HEK293 (cell line): Measurements from ENCODE around the gene MRPS5.

Experiments
- SCRT2 ChIP-seq: fragments of 450-650 bp; formaldehyde crosslinking; IDR thresholded peaks from 2 replicates; pipeline ENCODE4 v1.5.1; 2016; ENCODE audit warnings: missing biosample characterization, missing genetic modification characterization
- SP3 ChIP-seq: fragments of 450-650 bp; formaldehyde crosslinking; IDR thresholded peaks from 2 replicates; pipeline ENCODE4 v1.5.1; 2016; ENCODE audit warnings: missing biosample characterization, missing genetic modification characterization
- ZNF138 ChIP-seq: fragments of 450-650 bp; formaldehyde crosslinking; IDR thresholded peaks from 2 replicates; pipeline ENCODE4 v1.5.1; 2016; ENCODE audit warnings: missing biosample characterization, missing genetic modification characterization, borderline replicate concordance
- ZNF174 ChIP-seq: fragments of 450-650 bp; formaldehyde crosslinking; IDR thresholded peaks from 2 replicates; pipeline ENCODE4 v1.5.0; 2017; ENCODE audit warnings: missing biosample characterization, mild to moderate bottlenecking, missing genetic modification characterization
- ZNF23 ChIP-seq: fragments of 450-650 bp; formaldehyde crosslinking; IDR thresholded peaks from 2 replicates; pipeline ENCODE4 v1.5.1; 2016; ENCODE audit warnings: missing biosample characterization, missing genetic modification characterization, borderline replicate concordance
- ZNF239 ChIP-seq: fragments of 450-650 bp; formaldehyde crosslinking; IDR thresholded peaks from 2 replicates; pipeline ENCODE4 v1.5.1; 2016; ENCODE audit warnings: missing biosample characterization, missing genetic modification characterization
- ZNF366 ChIP-seq: fragments of 450-650 bp; formaldehyde crosslinking; conservative IDR thresholded peaks from 2 replicates; pipeline ENCODE4 v1.5.1; 2016; ENCODE audit warnings: missing biosample characterization, missing genetic modification characterization
- ZNF585B ChIP-seq: fragments of 450-650 bp; formaldehyde crosslinking; IDR thresholded peaks from 2 replicates; pipeline ENCODE4 v1.5.1; 2016; ENCODE audit warnings: missing biosample characterization, missing genetic modification characterization
- ZNF624 ChIP-seq: fragments of 450-650 bp; formaldehyde crosslinking; IDR thresholded peaks from 2 replicates; pipeline ENCODE4 v1.5.1; 2017; ENCODE audit warnings: missing biosample characterization, missing genetic modification characterization
- ZNF76 ChIP-seq: fragments of 450-650 bp; formaldehyde crosslinking; IDR thresholded peaks from 2 replicates; pipeline ENCODE4; 2016; ENCODE audit warnings: low read depth, missing biosample characterization, missing genetic modification characterization, borderline replicate concordance
- TF ChIP-seq, protein P1 (sequence below): fragments of 450-650 bp; formaldehyde crosslinking; optimal IDR thresholded peaks from 2 replicates; pipeline ENCODE3; 2016; ENCODE audit warnings: missing biosample characterization, mild to moderate bottlenecking, missing genetic modification characterization
- TF ChIP-seq, protein P2 (sequence below): fragments of 450-650 bp; formaldehyde crosslinking; IDR thresholded peaks from 2 replicates; pipeline ENCODE4 v1.5.1; 2016; ENCODE audit warnings: missing biosample characterization, missing genetic modification characterization, borderline replicate concordance
- TF ChIP-seq, protein P3 (sequence below): fragments of 450-650 bp; formaldehyde crosslinking; IDR thresholded peaks from 2 replicates; pipeline ENCODE4 v1.5.1; 2016; ENCODE audit warnings: missing biosample characterization, missing genetic modification characterization
- TF ChIP-seq, protein P4 (sequence below): fragments of 450-650 bp; formaldehyde crosslinking; IDR thresholded peaks from 2 replicates; pipeline ENCODE4 v1.5.1; 2017; ENCODE audit warnings: missing biosample characterization, missing genetic modification characterization

MRPS5 gene

DNA sequence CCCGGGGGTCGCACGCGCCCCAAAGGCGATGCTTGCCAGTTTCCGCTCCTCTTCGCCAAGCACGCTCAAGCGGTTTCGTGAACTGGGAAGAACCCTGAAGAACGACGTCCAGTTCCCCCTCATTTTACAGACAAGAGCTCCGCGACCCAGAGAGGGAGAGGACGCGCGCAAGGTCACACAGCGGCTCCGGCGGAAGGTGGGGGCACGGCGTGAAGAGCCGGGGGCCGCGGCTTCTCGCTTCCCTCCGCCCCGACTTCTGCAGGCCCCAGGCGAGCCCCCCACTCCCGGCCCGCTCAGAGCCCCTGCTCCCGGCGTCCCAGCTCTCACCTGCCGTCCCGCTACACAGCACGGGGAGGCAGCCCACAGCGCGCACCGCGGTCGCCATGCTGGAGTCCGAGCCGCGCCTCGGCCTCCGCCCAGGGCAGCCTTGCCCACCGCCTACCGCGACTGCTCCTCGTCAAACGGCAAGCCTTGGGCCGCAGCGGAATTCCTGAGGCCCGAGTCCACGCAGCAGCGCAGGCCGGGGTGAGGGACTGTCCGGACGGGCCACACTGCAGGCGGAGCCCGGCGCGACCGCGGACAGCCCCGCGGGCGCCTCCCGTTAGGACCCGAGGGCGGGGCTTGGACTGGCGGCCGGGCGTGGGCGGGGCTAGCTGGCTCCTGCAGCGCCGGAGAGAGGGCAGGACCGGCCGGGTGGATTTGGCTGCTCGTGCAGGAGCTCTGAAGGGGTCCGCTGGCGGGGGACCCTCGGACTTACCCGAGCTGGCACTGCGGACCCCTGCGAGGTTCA is at the start of gene MRPS5 (continued):
- TF ChIP-seq ZNF624 (no peak), ZNF76 (tag by site-specific recombination) (peak; percentile 60; the same call in 1 of the 2 replicates), SCRT2 (tag by site-specific recombination) (no peak), ZNF366 (no peak), SP3 (tag by site-specific recombination) (peak; percentile 60), ZNF23 (no peak), ZNF174 (tag by site-specific recombination) (no peak), ZNF239 (tag by site-specific recombination) (0 out of 2 replicates have a peak, but pooled peaks have one; percentile 17), ZNF138 (tag by site-specific recombination) (no peak), ZNF585B (tag by site-specific recombination) (peak; percentile 6; the same call in 1 of the 2 replicates)
- TF ChIP-seq, protein P1, sequence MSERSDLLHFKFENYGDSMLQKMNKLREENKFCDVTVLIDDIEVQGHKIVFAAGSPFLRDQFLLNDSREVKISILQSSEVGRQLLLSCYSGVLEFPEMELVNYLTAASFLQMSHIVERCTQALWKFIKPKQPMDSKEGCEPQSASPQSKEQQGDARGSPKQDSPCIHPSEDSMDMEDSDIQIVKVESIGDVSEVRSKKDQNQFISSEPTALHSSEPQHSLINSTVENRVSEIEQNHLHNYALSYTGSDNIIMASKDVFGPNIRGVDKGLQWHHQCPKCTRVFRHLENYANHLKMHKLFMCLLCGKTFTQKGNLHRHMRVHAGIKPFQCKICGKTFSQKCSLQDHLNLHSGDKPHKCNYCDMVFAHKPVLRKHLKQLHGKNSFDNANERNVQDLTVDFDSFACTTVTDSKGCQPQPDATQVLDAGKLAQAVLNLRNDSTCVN (tag by site-specific recombination) = peak; percentile 91
- TF ChIP-seq, protein P2, sequence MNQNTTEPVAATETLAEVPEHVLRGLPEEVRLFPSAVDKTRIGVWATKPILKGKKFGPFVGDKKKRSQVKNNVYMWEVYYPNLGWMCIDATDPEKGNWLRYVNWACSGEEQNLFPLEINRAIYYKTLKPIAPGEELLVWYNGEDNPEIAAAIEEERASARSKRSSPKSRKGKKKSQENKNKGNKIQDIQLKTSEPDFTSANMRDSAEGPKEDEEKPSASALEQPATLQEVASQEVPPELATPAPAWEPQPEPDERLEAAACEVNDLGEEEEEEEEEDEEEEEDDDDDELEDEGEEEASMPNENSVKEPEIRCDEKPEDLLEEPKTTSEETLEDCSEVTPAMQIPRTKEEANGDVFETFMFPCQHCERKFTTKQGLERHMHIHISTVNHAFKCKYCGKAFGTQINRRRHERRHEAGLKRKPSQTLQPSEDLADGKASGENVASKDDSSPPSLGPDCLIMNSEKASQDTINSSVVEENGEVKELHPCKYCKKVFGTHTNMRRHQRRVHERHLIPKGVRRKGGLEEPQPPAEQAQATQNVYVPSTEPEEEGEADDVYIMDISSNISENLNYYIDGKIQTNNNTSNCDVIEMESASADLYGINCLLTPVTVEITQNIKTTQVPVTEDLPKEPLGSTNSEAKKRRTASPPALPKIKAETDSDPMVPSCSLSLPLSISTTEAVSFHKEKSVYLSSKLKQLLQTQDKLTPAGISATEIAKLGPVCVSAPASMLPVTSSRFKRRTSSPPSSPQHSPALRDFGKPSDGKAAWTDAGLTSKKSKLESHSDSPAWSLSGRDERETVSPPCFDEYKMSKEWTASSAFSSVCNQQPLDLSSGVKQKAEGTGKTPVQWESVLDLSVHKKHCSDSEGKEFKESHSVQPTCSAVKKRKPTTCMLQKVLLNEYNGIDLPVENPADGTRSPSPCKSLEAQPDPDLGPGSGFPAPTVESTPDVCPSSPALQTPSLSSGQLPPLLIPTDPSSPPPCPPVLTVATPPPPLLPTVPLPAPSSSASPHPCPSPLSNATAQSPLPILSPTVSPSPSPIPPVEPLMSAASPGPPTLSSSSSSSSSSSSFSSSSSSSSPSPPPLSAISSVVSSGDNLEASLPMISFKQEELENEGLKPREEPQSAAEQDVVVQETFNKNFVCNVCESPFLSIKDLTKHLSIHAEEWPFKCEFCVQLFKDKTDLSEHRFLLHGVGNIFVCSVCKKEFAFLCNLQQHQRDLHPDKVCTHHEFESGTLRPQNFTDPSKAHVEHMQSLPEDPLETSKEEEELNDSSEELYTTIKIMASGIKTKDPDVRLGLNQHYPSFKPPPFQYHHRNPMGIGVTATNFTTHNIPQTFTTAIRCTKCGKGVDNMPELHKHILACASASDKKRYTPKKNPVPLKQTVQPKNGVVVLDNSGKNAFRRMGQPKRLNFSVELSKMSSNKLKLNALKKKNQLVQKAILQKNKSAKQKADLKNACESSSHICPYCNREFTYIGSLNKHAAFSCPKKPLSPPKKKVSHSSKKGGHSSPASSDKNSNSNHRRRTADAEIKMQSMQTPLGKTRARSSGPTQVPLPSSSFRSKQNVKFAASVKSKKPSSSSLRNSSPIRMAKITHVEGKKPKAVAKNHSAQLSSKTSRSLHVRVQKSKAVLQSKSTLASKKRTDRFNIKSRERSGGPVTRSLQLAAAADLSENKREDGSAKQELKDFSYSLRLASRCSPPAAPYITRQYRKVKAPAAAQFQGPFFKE (tag by site-specific recombination) = no peak
- TF ChIP-seq, protein P3, sequence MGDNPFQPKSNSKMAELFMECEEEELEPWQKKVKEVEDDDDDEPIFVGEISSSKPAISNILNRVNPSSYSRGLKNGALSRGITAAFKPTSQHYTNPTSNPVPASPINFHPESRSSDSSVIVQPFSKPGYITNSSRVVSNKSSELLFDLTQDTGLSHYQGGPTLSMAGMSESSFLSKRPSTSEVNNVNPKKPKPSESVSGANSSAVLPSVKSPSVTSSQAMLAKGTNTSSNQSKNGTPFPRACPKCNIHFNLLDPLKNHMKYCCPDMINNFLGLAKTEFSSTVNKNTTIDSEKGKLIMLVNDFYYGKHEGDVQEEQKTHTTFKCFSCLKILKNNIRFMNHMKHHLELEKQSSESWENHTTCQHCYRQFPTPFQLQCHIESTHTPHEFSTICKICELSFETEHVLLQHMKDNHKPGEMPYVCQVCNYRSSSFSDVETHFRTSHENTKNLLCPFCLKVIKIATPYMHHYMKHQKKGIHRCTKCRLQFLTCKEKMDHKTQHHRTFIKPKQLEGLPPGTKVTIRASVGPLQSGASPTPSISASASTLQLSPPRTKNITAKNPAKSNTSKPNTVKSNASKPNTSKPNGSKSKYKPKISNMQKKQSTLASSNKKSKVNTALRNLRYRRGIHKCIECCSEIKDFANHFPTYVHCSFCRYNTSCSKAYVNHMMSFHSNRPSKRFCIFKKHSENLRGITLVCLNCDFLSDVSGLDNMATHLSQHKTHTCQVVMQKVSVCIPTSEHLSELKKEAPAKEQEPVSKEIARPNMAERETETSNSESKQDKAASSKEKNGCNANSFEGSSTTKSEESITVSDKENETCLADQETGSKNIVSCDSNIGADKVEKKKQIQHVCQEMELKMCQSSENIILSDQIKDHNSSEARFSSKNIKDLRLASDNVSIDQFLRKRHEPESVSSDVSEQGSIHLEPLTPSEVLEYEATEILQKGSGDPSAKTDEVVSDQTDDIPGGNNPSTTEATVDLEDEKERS (tag by site-specific recombination) = no peak
- TF ChIP-seq, protein P4, sequence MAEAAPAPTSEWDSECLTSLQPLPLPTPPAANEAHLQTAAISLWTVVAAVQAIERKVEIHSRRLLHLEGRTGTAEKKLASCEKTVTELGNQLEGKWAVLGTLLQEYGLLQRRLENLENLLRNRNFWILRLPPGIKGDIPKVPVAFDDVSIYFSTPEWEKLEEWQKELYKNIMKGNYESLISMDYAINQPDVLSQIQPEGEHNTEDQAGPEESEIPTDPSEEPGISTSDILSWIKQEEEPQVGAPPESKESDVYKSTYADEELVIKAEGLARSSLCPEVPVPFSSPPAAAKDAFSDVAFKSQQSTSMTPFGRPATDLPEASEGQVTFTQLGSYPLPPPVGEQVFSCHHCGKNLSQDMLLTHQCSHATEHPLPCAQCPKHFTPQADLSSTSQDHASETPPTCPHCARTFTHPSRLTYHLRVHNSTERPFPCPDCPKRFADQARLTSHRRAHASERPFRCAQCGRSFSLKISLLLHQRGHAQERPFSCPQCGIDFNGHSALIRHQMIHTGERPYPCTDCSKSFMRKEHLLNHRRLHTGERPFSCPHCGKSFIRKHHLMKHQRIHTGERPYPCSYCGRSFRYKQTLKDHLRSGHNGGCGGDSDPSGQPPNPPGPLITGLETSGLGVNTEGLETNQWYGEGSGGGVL (tag by site-specific recombination) = no peak
